HG03439 (cell line): ENCODE data around the gene NYAP2.

Experiments used
- ATAC-seq: cut with Tn5 transposase; IDR thresholded peaks from one replicate; pipeline ENCODE4 v1.9.1; 2021; ENCODE audit warnings: mild to moderate bottlenecking, moderate library complexity; ENCODE audit not compliant: unreplicated experiment

Gene NYAP2

DNA sequence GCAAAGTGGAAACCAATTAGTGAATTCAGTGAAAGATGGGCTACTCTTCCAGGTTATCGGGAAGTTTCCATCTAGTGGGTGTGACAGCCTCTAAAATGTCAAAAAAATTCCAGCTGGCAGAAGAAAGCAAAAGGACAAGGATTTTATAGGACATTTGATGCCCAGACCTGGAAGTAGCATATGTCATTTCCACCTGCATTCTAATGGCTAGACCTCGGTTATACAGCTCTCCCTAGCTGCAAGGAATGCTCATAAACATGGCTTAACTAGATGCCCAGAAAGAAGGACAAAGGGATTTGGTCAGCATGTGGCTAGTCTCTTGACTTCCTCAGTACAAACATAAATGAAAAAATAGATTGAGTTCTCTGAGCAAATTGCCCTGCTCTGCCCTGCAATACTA lies 215.4 kb downstream of the NYAP2 start:
- no peak for ATAC-seq

DNA sequence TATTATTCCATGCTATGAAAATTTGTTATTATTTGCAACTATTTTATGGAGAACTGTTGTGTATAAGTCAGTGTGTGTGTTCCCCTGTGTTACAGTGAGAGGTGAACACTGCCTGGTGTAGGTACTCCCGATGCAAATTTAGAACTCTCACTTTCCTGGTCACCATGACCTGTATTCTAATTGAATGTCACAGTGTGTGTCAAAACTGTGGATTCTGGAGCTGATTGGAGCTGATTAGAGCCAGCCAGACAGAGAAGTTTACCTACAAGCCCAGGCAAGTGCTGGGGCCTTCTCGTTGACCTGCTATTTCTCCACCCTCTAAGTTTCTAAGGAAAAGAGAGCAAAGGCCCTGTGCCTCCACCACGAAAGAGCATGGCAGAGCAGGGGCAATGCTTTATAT lies 216.0 kb downstream of the NYAP2 start:
- ATAC-seq: no peak

DNA sequence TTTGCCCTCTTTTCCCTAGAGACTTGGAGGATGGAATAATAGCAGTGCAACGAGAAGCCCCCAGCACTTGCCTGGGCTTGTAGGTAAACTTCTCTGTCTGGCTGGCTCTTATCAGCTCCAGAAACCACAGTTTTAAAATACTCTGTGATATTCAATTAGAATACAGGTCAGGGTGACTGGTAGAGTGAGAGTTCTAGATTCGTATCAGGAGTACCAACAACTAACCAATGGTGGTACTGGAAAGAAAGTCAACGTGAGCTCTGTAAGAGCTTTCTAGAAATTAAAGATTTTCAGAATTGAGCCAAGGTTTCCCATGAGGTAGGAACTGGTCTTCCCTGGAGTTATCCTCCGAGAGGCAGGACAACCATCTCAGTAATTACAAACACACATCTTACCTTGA lies 216.9 kb downstream of the NYAP2 start:
- no peak for ATAC-seq

DNA sequence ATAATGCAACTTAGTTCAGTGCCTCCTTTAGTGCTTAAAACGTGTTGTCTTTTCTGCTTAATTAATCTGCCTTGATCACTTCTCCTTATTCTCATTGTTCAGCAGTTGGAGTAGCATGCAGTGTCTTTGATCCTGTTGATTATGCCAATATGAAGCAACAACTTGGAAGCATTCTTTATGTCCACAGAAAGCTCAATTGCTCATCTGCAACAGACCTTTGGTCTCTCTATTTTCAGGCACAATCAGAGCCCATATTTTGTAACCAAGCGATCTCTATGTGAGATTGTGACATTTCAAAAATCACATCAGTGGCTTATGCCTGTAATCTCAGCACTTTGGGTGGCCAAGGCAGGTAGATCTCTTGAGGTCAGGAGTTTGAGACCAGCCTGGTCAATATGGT lies 217.3 kb downstream of the NYAP2 start:
- ATAC-seq: no peak

DNA sequence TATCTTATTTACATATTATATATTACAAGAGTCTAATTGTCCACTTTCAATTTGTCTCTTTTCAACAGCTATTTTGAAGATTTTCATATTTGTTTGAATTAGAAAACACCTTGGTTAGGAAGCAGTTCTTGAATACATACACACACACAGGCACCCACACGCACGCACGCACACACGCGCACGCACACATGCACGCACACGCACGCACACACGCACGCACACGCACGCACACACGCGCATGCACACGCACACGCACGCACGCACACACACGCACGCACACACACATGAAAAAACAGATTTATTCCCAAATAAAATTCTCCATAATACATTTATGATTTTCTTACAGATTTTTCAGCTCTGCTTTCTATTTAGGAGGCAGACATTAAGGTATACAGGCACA lies 220.7 kb downstream of the NYAP2 start:
- ATAC-seq: no peak

DNA sequence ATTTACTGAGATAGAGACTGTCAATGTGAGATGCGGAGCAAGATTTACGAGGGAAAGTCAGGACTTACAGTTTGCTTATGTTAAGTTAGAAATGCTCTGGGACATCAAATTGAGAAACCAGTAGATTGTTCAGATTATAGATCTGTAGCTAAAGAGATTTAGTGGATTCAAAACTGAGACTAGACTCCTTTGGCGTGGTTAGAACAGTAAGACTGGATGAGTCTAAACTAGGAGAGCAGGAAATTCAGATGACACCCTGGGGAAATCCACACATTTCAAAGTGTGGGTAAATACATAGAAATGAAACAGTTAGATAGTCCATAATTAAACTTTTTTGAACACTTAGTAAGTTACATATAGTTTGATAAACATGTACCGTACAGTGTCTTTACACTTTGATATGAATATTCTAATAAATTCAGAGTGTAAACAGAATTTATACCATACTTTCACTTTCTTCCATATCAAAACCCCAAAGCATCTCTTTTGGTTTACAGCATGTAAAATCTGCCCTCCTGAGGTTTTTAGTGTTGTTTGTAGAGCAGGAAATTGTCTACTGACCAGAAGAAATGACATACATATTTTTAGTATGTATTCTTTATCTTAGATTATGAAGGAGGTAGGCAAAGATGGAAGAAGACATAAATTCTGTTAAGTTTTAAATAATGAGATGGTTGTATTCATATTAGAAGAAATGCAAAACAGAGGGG lies 231.5 kb downstream of the NYAP2 start:
- ATAC-seq: no peak

DNA sequence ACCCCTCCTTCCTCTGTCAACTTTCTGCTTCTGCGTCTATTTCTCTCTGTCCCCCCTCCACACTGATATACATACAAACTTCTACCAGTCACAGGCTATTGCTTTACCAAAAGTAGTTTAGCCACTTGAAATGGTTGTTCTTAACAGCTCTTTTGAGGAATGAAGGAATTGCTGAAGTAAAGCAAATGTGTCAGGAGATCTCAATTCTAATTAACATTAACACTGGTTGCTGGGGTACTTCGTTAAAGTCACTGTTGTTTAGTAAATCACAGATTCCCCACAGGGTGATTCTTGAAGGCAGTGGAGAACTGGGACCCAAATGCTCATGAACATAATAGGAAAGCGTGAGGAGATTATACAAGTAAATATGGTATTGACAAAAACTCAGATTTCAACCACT lies 232.8 kb downstream of the NYAP2 start:
- no peak for ATAC-seq

DNA sequence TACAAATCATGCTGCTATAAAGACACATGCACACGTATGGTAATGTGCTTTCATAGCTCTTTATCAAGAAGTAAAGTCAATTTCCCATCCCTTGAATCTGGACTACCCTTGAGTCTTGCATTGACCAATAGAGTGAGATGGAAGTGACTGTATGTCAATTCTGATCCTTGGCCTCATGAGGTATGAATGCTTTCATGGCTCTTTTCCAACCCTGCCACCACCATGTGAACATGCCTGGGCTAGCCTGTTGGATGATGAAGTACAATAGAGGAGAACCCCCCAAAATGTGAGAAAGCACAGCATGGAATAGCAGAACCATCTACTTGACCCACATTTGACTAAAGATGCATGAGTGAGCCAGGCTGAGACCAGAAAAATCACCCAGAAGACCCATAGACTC lies 237.0 kb downstream of the NYAP2 start:
- ATAC-seq: no peak

DNA sequence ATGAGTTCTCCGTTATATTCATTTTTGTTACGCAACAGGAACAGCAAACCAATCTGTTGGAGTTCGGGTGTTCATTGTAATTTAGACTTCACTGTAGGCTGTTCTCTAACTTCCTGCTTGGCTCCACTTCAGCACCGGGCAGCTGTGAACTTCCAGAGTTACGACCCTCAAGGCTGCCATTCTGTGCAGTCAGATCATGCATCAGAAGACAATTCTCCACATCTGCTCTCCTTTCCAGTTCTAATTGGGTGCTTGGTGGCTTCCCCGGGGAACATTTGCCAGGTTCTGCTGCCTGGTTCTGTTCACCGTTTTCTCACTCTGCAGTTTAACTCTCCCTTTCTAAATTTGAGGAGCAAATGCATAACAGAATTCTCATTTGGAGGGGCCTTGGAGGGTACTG lies 237.7 kb downstream of the NYAP2 start:
- ATAC-seq: no peak

DNA sequence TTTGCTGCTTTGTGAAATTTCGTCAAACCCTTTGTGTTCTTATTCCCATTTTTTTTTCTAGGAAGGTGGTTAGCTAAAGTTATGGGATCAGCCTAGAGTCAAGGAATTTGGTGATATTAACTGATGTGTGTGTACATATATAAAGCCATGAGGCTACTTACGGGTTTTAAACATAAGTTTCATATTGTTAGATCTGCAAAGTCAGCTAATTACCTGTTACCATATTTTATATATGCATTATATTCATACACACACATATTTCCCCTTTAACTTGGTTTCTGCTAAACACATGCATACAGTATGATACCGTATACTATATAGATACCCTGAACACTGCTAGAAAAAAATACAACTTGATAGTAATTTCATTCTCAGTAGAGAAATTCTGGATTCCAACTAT lies 241.0 kb downstream of the NYAP2 start:
- no peak for ATAC-seq

DNA sequence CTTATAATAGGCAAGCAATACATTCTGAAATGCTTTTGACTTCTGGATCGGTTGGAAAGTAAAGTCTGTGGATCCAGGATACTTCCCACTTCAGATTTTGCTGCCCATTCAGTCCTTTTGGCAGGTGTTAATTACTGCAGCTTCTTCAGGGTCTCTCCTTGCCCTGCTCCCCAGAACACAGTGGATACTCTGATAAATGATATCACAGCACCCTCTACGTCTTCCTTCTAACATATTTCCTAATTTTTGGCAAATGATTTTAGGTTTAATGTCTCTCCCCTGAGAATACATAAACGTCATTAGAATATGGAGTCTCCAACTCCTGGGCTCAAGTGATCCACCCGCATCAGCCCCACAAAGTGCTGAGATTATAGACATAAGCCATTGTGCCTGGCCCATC lies 249.8 kb downstream of the NYAP2 start:
- no peak for ATAC-seq

DNA sequence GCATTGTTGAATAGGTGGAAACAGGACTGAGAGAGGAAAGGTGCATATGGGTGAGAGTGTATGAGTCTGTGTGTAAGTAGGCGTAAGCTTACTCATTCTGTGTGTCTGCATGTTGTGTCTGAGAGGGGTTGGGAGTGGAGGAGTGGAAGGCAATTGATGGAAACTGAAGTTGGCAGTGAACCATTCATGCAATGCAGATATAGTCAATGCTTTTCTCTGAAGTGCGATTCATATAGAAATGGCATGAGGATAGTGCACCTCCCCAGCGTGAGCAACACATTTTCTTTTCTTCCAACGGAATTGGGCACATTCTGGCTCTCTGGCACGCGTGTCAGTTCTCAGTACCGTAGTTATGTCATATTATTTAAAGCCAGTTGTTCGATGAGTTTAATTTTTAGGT lies 250.5 kb downstream of the NYAP2 start:
- ATAC-seq: no peak

DNA sequence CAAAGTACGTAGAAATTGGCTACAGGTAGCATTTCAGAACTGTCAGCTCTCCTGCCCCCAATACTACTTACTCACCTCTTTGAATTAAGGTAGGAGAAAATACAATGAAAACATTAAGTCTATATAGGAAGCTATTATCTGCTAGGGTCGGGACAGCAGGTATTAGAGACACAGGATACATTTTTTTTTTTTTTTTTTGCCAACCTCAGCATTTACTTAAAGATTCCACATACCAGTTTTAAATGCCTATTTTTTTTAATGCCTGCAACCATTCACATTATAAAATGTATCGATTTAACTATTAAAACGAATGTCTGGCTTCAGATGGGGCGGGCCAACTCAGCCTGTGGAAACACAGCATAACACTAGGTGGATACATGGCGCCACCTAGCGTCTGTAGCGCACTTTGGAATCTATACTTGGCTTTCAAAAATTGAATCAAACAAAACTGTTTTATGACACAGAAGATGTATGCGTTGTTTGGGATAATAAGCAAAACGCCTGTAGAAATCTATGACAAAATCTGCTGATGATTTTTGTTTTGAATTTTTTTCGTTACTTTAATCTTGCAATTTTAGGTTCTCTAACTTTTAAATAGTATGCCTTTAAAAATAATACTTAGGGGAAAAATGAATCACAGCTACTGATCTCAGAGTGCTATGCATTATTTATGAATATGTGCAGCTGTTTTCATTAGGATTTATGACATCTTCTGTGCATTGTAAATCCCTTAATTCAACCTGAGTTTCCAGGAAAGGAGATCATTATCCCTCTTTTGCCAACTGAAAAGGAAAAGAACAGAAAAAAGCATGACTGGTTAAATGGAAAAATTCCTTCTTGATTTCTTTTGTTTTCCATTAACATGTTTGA lies 261.0 kb downstream of the NYAP2 start:
- ATAC-seq: peak; percentile 86

DNA sequence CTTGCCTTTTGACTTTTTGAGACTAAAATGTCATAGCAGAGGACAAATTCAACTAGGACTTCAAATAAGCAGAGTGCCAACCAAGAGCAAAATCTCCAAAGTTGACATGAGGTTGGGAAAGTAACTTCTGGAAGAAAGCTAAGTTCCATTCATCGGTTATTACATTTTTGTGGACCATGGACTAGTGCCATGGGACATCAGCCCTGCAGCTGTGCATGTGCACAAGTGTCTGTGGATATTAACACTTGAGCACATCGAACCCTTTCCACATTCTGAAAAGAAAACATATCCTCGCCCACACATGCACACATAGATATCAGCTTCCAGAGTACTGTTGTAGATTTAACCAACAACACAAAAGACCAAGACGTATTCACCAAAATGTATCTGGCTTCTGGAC lies 262.6 kb downstream of the NYAP2 start:
- no peak for ATAC-seq

DNA sequence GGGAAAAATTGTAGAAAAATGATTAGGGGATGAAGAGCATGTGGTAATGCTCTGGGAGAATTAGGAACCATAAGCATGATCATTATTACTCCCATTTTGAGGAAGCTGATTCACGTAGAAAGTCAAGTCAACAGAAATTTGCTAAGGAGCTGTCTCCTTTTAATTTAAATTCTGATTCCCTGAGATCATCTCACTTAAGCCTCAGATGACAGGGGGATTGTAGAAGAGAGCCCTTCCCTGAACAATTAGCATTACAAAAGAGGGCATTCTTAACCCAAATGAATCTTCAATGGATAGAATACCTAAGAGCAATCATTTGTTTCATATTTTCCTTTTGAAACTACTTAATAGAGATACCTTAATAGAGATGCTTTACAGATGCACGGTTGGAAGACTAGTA lies 267.9 kb downstream of the NYAP2 start:
- no peak for ATAC-seq

DNA sequence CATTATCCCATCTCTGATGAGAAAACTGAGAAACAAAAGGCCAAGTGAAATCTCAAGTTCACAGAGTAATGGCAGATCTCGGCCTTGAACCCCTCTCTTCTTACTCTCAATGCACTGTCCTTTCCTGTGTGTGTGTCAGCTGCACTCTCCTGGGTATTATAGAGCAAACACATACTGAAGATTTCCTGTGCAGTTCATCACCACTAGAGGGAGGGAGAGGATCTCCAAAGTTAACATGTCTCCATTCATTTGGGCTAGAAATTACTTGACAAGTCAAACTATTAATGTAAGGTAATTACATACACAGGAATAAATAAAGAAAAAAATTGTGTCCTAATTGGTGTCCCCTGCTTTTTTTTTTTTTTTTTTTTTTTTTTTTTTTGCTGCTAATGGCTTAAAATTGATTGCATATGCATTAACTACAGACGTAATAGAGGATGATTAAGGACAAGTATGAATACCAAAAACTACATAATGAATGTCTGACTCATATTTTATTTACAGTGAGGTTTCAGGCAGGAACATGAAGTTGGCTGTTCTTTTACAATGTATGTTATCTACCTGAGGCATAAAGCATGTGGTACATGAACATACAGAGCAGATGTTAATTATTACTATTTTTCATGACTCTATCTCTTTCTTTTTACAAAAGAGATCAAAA lies 269.2 kb downstream of the NYAP2 start:
- no peak for ATAC-seq

DNA sequence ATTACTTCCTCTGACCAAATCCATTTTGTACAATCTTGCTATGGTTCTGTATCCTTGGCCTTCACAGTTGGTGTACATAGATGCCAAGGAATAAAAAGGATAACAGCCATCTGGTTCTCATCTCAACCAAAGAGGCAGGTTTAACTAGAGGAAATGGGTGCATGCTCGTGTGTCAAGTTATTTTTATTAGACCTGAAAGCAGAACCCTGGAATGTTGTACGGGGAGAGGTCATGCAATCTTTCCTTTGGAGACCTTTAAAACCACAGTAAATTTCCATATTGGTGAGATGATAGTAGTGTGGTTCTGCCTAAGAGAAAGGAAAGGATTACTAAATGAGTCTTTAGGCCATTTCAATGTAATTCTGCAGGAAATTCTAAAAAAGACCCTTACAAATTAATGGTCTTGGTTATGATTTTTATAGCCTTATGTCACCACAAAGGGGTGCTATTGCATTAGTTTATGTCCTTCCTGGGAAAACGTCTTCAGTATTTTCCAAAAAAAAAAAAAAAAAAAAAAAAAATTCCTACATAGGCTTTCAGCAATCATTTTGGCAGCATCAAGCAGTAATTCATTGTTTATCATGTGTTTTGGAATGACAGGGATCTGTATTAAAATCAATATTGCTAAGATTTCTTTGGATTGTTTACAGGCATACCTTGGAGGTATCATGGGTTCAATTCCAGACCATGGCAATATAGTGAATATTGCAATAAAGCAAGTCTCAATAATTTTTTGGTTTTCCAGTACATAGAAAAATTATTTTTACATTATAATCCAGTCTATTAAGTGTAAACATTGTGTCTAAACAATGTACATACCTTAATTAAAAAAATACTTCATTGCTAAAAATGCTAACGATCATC lies 270.8 kb downstream of the NYAP2 start:
- no peak for ATAC-seq

DNA sequence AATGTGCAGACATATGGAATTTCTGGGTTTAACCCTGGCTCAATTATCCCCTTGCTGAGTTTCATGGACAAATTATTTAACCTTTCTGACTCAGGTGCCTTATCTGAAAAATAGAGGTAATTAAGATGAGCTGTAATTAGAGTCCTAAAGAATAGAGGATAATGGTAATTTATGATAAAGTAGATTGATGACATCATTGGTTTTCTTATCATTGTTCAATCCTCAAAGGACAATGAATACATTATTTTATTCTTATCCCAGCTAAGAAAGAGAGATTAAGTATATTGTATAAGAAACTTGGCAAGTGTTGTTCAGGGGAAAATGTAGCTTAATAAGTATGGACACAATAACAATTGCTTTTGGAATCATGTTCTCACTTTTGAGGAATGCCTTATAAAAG lies 279.3 kb downstream of the NYAP2 start:
- no peak for ATAC-seq

DNA sequence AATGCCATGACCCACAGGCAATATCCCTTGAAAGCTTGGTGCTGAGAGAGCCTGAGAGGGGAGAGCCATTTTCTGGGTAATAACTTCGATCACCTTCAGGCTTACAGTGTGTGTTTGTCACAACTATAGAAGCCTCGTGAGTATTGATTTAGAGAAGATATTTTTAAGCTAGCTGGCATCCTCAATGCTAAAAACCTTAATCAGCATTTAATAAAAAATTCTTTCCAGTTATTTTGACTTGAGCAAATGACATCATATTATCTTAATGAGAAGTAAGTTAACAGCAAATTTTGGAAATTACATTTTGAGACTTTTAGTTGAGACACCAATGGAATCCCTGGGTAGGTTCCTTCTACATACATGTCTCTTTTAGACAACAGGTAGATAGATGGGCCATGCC lies 283.7 kb downstream of the NYAP2 start:
- no peak for ATAC-seq

DNA sequence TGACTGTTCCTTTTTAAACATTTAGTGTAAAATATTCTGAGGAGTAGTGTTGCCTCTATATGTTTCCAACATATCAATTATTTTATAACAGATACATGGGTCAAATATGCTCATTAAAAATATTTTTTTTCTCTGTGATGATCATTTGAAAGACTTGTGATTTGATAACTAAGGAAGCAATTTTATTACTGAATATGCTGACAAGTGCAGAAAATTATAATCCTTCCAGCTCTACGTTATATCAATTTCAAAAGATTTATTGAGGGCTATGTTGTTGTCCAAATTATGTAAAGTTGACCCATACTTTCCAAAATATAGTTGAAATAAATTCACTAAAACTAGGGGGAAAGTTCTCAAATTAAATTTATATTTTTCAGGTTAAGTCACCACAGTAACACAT lies 290.6 kb downstream of the NYAP2 start:
- no peak for ATAC-seq

DNA sequence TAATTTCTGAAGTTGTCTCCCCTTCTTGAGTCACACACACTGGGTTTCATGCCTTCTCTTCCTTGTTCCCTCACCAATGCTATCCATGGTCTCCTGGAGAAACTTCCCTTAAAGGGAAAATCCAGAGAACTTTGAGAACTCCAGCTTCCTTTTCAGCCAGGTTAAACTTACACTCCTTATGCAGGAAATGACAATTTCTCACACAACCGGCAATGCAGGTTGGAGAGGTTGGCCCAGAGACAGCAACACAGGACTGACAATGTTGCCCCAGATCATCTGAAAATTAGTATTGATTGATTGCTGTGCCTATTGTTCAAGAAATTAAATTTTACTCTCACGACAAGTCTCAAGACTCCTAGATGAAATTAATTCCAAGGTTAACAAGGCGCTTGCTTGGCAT lies 292.2 kb downstream of the NYAP2 start:
- no peak for ATAC-seq
